Left hindlimb (tissue), 1 donor: Measurements from ENCODE around the gene CD226.
"Not testable (repeated sequence)": the region's sequence is repeated elsewhere in the genome, so short reads cannot be mapped to it uniquely, and the experiment has no call there.

ENCODE experiments used
- DNase-seq: peaks from one replicate; pipeline ENCODE4 v3.0.0-alpha.2; 2018

The CD226 gene

GRCh38 chr18:69899154-69899923 lies 48.3 kb downstream of the CD226 start:
- not testable (repeated sequence) for DNase-seq

GRCh38 chr18:69898241-69898861 lies 49.3 kb downstream of the CD226 start:
- DNase-seq: no peak

- DNase-seq: no peak
Observed at GRCh38 chr18:69897397-69898108, 50.1 kb downstream of the CD226 start.

- no peak for DNase-seq
Observed at GRCh38 chr18:69895066-69896047, 52.3 kb downstream of the CD226 start.

- DNase-seq: no peak
Observed at GRCh38 chr18:69894467-69894866, 53.2 kb downstream of the CD226 start.

GRCh38 chr18:69890558-69890957 lies 57.1 kb downstream of the CD226 start:
- DNase-seq: no peak

- no peak for DNase-seq
Observed at GRCh38 chr18:69889009-69889408, 58.7 kb downstream of the CD226 start.

GRCh38 chr18:69887256-69887655 lies 60.4 kb downstream of the CD226 start:
- no peak for DNase-seq

- DNase-seq: no peak
Observed at GRCh38 chr18:69885841-69886531, 61.7 kb downstream of the CD226 start.

- no peak for DNase-seq
Observed at GRCh38 chr18:69885355-69885754, 62.3 kb downstream of the CD226 start.

GRCh38 chr18:69883781-69884180 lies 63.9 kb downstream of the CD226 start:
- no peak for DNase-seq

GRCh38 chr18:69882965-69883668 lies 64.6 kb downstream of the CD226 start:
- no peak for DNase-seq

- DNase-seq: no peak
Observed at GRCh38 chr18:69880083-69880482, 67.6 kb downstream of the CD226 start.

GRCh38 chr18:69879051-69879450 lies 68.6 kb downstream of the CD226 start:
- DNase-seq: not testable (repeated sequence)

- no peak for DNase-seq
Observed at GRCh38 chr18:69878213-69878933, 69.3 kb downstream of the CD226 start.

GRCh38 chr18:69876490-69876889 lies 71.2 kb downstream of the CD226 start:
- no peak for DNase-seq

GRCh38 chr18:69874058-69874457 lies 73.6 kb downstream of the CD226 start:
- no peak for DNase-seq

GRCh38 chr18:69872661-69873060 lies 75.0 kb downstream of the CD226 start:
- no peak for DNase-seq

- DNase-seq: no peak
Observed at GRCh38 chr18:69871363-69871762, 76.3 kb downstream of the CD226 start.

GRCh38 chr18:69870736-69871135 lies 76.9 kb downstream of the CD226 start:
- DNase-seq: no peak

GRCh38 chr18:69866212-69866611 lies 81.5 kb downstream of the CD226 start:
- DNase-seq: no peak
